Activated effector memory CD4-positive, alpha-beta T cell treated with Interleukin-2 at 50 U/mL for 16 hours (primary cell): ENCODE data around the gene GTPBP2.
"Not testable (repeated sequence)": the region's sequence is repeated elsewhere in the genome, so short reads cannot be mapped to it uniquely, and the experiment has no call there.

ENCODE experiments used
- DNase-seq: peaks from one replicate; pipeline ENCODE4 v3.0.0-alpha.2; 2020

The GTPBP2 gene

DNA sequence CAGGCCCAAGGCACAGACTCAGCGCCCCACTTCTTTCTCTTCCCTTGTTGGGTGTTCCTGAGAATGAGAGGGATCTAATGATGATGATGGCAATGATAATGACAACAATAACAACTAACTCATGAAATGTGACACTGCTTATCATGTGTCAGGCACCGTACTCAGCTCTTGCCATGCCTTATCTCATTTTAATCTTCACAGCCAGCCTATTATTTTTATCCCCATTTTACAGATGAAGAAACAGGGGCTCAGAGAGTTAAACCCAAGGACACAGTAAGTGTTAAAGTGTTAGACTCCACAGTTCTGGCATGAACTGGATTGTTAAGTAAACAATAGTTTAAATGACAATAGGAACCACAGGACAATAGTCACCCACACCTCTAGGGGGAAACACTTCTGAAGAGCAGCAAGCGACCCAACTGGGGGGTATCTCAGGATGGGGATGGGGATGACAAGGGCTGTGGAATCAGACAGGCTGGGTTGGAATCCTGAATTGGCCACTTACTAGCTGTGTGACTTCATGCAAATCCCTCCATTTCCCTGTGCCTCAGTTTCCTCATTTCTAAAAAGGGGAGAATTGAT lies 28.2 kb upstream of the GTPBP2 start:
- DNase-seq: no peak

DNA sequence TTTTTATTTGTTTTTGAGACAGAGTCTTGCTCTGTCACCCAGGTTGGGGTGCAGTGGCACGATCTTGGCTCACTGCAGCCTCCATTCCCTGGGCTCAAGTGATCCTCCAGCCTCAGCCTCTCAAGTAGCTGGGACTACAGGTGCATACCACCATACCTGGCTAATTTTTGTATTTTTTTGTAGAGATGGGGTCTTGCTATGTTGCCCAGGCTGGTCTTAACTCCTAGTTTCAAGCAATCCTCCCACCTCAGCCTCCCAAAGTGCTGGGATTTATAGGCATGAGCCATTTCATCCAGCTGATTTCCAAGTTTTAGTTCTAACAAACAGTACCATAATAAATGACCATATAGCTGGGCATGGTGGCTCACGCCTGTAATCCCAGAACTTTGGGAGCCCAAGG lies 23.8 kb upstream of the GTPBP2 start:
- DNase-seq: not testable (repeated sequence)

DNA sequence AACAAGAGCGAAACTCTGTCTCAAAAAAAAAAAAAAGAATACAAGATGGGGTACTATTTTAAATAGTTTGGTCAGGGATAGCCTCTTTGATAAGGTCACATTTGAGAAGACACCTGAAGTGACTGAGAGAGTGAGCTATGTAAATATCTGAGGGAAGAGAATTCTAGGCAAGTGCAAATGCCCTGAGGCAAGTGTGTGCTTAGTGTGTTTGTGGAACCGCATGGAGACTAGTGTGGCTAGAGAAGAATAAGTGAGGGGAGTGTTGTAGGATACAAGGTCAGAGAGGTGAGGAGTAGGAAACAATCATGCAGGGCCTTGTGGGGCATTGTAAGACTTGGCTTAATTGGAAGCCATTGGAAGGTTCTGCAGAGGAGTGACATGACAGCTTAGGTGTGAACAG lies 19.2 kb upstream of the GTPBP2 start:
- no peak for DNase-seq

DNA sequence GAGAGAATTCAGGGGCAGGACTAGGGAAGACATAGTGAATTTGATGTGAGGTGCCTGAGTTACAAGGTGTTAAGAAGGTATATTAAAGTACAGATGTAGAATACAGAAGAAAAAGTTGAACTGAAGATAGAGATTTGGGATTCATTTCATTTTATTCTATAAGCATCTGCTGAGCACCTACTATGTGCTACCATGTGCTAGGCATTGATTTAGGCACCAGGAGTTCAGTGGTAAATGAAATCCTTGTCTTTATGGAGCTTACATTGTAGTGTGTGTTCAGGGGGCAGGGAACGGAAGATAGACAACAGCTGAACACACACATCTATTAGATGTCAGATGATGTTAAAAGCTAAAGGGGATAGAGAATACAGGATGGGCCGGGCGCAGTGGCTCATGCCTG lies 18.5 kb upstream of the GTPBP2 start:
- no peak for DNase-seq

DNA sequence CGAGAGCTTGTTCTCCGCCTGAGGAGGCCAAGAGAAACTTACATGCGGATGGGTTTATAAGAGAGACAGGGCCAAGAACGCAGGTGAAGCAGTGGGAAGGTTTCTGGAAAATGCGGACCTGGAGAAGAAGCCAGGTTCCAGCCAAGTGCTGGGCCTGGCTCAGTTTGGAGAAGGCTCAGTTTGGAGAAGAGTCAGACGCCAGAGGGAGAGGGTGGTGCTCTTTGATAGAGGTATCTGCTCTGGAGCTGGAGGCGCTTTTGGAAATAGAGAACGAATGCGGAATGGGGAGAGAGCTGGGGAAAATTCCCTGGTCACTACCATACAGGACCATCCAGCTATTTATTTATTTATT lies 16.5 kb upstream of the GTPBP2 start:
- no peak for DNase-seq

DNA sequence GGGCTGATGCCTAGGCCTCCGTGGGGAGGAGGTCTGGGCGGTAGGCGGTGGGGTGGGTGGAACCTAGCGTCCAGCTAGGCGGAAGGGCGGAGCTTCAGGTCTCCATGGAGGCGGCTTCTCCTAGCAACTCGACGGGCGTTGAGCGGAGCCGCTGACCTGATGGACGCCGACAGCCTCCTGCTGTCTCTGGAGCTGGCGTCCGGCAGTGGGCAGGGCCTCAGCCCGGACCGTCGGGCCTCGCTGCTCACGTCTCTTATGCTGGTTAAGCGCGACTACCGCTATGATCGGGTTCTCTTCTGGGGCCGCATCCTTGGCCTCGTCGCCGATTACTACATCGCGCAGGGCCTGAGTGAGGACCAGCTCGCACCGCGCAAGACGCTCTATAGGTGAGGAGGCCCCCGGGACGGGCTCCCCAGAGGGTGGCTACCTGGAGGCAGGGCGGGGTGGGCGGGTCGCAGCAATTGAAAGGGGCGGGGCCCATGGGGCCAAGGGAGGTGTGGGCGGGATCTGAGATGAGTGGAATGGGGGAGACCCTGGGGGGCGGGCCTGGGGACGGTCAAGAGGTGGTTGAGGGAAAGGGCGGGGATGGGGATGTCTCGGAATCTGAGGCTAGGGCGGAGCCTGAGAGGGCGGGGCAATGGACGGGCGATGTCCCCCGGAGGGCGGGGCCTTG lies 16.0 kb upstream of the GTPBP2 start, which contains the start of gene RSPH9:
Gene RSPH9 (plus strand): TSS at position 97 of the 673 bp plus-strand sequence. CDS start 63 bp downstream, at position 160.
- DNase-seq: peak; percentile 42

DNA sequence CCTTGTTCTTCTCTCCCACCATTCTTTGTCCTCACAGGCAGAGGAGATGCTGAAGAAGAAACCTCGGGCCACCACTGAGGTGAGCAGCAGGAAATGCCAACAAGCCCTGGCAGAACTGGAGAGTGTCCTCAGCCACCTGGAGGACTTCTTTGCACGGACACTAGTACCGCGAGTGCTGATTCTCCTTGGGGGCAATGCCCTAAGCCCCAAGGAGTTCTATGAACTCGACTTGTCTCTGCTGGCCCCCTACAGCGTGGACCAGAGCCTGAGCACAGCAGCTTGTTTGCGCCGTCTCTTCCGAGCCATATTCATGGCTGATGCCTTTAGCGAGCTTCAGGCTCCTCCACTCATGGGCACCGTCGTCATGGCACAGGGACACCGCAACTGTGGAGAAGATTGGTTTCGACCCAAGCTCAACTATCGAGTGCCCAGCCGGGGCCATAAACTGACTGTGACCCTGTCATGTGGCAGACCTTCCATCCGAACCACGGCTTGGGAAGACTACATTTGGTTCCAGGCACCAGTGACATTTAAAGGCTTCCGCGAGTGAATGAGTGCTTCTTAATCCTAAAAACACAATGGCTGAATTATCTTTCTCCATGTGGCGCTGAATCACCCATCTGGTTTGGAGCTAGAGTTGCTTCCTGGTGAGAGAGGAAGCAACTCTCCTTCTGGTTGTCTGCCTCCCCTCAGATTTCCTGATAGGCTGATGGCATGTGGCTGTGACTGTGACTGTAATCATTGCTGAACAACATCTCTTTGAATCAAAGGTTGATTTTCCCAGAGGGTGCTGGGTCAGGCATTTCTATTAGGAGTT lies 11.1 kb upstream of the GTPBP2 start:
- no peak for DNase-seq

DNA sequence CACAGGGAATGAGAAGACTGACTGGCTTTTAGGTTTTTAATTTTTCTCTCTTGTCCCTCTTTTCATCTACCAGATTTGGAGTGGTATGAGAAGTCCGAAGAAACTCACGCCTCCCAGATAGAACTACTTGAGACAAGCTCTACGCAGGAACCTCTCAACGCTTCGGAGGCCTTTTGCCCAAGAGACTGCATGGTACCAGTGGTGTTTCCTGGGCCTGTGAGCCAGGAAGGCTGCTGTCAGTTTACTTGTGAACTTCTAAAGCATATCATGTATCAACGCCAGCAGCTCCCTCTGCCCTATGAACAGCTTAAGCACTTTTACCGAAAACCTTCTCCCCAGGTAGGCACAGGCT lies 7.2 kb upstream of the GTPBP2 start:
- no peak for DNase-seq

DNA sequence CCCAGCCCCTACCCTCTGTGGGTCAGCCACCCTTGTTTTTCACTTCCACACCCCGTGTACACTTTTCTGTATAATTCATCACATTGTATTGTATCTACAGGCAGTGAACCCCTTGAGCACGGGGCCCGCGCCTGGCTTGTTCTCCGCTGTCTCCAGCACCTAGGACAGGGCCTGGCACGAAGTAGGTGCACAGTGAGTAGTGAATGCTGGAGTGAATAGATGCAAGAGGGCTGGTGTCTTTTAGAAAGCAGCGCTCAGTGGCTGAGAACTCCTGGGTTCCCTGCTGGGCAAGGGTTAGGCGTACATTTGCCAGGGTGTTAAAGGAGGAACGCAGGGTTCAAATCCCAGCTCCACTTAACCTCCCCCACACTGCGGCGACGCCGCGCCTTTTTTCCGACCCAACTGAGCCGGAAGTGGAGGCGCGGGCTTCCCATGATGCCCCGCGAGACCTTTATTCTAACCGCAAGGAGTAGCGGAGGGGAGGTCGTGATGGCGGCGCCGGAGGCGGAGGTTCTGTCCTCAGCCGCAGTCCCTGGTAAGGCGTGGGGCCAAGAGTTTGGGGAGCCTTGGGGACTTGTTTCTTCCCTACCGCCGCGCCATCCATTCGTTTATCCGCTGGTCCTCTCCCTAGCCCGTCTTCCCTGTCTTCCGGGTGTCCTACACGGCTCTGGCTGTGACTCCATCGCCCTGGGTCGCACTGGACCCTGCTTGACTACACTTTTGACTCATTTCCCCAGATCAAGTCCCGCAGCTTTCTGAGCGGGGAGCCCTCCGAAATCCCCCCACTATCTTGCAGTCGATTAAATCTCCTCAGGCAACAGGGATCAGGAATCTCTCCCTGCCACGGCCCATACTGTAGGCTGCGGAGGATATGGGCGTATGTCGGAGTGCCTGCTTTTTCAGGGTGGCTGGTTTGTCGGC lies 6.6 kb upstream of the GTPBP2 start, which contains the start of gene MAD2L1BP:
Gene MAD2L1BP (plus strand): TSS at position 454 of the 921 bp plus-strand sequence. CDS start 36 bp downstream, at position 490.
- peak; percentile 84 for DNase-seq

DNA sequence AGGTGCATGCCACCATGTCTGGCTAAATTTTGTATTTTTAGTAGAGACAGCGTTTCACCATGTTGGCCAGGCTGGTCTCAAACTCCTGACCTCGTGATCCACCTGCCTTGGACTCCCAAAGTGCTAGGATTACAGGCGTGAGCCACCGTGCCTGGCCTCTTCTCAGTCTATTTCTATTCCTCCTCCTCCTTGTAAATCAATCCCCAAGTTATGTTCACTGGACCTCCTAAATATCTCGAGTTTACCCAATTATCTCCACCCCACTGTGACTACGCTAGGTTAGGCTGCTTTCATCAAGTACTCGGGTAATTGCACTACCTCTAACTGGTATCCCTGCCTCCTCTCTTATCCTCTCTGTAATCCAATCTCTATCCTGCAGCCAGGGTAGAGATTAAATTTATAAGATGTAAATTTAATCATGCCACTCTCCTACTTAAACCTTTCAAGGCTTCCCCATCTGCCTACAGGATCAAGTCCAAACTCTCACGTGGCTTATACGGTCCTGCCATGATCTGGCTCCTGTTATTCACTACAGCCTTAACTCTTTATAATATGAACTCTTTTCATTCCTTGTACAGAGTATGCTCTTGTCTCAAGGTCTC lies 5.7 kb upstream of the GTPBP2 start:
- no peak for DNase-seq

DNA sequence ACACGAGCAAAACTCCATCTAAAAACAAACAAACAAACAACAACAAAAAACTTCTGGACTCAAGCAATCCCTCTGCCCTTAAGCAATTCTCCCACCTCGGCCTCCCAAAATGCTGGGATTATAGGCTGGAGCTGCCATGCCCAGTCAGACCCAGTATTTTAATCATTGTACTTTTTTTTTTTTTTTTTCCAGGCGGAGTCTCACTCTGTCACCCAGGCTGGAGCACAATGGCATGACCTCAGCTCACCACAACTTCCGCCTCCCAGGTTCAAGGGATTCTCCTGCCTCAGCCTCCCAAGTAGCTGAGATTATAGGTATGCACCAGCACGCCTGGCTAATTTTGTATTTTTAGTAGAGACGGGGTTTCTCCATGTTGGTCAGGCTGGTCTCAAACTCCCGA lies 3.9 kb upstream of the GTPBP2 start:
- not testable (repeated sequence) for DNase-seq

DNA sequence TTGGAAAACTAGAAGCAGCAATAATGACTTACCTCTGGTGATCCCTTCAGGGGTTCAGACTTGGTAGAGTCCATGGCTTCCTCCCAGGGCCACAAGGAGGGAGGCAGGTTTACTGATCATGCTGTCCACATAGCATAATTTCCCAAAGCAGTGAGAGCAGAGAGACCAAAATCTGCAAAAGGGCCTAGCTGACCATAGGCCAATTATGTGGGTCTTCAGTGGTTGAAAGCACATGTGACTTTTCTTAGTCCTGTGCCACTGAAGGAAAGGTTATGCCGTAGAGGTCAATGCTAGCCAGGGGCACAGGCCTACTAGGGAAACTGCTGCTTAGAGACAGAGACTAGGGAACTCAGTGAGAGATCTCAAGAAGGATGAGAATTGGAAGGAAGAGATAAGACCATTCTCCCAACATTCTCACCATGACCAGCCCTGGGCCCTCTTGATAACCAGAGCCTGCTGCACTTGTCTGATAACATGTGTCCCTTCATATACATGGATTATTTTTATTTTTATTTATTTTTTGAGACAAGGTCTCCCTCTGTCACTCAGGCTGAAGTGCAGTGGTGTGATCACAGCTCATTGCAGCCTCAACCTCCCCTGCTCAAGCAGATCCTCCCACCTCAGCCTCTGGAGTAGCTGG lies 2.0 kb upstream of the GTPBP2 start:
- DNase-seq: no peak

DNA sequence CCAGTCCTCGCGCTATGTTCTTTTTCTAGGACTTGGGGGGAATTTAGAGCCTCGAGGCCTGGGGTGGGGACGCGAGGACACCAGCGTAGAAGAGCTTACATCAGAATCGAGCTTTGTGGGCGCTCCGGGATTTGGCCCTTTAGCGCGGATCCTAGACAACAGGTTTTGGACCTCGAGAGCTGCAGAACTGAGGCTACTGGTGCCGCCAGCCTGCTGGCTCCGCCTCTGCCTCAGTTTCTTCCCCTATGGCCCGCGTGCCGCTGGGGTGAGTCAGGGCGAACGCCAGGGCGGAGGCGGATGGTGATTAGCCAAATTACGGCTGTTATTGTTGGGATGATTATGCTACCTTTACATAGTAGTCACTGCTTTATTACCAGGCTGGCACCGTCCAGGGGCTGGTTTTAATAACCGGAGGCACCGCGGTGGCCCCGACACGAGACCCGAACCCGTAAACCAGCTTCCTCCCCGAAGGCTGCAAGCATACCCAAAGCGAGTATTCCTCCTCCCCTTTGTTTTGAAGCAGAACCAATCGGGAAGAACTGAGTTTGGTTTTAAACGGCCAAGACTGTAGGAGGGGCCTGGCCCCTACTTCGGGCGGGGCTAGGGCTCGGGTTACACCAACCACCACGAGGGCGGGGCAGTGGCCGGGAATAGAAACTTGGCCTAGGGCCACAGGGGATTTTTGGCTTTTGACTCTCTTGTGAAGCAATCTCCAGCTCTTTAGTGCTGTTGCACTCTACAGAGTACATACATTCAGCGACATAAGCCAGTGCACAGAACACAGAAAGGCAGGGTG lies 639 bp upstream of the GTPBP2 start:
- peak; percentile 77 for DNase-seq

DNA sequence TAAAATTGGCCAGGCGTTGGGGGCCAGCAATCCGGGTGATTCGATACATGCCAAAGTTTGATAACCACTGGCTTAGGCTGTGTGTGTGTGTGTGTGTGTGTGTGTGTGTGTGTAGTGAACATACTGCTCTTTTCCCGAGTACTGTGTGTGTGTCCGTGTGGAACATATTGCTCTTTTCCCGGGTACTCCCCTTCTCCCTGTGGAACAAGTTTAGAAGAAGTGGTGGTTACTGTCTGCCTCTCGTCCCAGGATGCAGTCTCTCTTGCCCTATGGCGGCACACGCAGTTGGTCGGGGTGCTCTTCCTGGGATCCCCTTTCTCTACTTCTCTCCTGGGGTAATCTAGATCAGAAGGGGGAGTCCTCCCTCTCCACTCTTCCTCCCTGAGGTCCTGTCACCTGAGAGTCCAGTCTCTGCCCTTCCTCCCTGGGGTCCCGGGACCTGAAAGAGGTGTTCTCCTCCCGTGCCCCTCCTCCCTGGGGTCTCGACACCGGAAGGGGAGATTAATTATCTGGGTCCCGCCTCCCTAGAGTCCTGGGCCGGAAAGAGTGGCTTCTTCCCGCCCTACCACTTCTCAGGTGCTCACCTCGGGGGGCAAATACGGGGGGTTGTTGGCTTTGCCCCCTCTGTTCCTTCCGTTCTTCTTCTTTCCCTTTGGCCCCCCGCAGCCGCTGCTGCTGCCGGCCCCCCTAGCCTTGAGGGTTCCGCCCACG lies 516 bp downstream of the GTPBP2 start:
- peak; percentile 38 for DNase-seq

DNA sequence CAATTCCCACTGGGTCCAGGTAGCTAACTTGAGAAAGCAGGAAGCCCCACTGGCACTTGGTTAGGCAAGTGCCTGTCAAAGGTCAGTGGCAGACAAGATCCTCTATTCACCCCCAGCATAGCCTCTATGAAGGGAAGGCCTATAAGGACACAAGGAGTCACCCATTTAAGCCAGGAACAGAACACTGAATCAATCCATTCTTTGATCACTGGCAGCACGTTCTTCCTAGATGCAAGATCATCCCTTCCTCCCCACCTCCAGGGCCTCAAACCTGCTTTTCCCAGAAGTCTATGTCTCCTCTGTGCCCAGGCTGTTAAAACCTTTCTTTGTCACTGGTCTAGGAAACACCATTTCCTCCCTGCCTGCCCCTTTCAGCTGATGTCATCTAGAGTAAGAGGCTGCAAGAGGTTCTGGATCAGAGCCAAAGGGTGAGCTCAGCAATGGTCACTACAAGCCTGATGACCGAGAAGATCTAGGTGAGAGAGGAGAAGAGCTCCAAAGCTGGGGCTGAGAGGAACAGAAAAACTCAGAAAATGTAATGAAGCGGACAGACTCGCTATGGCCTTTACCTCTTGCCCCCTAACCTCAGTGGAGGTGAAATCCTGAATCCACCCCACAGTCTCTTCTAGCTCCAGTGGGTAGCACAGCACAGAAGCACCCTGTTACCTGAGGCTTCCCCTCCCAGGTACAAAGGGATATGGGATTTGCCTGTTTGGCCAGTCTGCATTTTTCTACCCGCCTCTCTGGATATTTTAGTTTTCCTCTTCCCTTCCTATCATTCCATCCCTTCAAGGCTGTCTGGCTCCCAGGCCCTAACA lies 1.8 kb downstream of the GTPBP2 start:
- DNase-seq: no peak

DNA sequence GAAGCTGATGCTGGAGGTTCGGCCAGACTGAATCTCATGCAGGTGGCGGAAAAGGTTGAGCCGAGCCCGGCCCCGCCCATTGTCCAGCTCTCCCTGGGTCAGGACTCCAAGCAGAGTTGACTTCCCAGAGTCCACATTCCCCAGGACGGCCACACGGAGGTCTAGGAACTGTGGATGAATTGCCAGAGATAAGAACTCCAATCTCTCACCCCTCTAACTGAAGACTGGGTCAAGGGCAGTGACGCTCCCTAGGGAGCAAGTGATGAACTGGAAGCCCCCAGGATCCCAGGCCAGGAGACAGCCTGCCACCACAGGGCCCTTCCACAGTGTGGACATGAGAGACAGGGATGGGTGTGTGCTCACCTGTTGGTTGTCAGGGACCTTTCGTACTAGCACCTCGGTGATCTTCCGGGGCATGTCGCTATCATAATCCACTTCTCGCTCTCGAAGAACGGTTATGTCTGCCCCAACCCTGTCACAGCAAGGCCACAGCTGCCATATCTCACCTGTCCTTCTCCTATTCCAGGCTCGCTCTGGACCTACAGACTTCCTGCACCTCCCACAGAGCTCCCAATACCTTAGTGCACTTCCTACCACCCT lies 3.6 kb downstream of the GTPBP2 start:
- no peak for DNase-seq

DNA sequence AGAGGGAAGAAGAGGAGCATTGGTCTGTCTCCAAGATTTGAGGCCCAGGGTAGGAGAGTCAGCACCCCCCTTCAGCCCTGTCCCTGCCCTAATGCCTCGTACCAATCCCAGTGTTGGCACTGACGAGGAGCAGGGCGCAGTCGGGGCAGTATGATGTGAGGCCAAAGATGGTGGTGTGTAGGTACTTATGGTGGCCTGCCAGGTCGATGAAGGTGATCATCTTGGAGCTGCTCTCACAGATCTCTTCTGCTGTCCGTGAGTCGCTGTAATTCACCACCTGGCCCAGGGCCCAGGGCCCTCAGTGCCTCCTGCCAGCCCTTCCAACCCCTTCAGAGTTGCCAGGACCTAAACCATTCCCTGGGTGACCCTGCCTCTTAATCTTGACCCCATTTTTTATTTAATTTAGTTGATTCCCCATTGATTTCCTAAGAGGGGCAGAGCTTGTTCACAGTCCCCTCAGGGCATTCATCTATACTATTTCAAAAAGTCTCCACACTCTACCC lies 4.2 kb downstream of the GTPBP2 start:
- no peak for DNase-seq

DNA sequence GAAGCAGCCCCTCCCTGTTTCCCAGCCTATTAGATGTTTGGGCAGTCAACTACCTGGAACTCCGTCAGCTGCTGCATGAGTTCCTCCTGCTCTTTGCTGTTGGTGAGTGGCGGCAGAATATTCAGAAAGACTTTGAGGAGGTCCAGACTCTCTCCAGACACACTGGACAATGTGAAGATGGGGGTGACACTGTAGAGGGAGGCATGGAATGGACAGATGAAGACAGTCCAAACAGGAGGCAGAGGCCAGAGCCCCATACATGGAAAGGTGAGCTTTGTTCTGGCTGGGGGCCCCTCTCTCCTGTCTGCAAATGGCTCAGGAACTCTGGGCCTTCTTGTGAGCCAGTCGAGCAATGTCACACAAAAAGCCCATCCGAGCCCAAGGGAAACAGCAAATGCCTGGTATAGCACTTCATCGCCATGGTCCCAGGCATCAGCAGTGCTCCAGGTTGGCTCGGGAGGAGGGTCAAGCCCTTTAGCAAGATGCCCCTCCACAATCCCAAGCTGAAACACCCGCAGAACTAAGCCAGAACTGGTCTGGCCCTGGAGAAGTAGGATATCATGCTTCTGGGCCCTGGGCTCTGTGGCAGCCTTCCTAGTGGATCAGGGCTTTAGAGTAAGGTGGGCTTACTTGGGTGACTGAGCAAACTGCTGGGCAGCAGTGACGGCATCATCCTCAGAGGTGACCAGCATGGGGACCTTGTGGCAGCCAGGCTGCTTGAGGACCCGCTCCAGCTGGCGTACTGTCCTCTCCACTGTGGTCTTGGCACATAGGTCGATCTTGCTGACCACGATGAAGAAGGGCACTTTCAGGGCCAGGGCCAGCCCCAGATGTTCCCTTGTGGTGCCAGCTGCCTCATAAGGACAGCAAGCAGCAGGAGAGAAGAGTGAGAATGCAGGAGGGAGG lies 4.9 kb downstream of the GTPBP2 start:
- no peak for DNase-seq
